Lower lobe of right lung (tissue), 2 donors: Measurements from ENCODE around the gene PTGFRN. TPM values are rescaled to one million over a fixed set of nuclear protein-coding genes. Genes with fewer than 3 reads are reported as not detected.

Source experiments
- ATAC-seq, 2 donors: fragments of 200-7000 bp; cut with Tn5 transposase; one replicate each; pipeline ENCODE4 v1.9.1; 2020 to 2022; ENCODE audit warnings: mild to moderate bottlenecking in 2 of 2, moderate library complexity in 2 of 2
- DNase-seq: peaks from one replicate; pipeline ENCODE4 v3.0.0-alpha.2; 2020
- H3K27ac ChIP-seq: fragments of 200-600 bp; one replicate; pipeline ENCODE4 v1.8.0; 2022
- H3K27me3 ChIP-seq: fragments of 200-600 bp; one replicate; pipeline ENCODE4 v1.8.0; 2022; ENCODE audit warnings: low read depth
- H3K36me3 ChIP-seq: fragments of 200-600 bp; one replicate; pipeline ENCODE4 v1.8.0; 2022; ENCODE audit warnings: mild to moderate bottlenecking
- H3K4me1 ChIP-seq: fragments of 200-600 bp; one replicate; pipeline ENCODE4 v1.8.0; 2022
- H3K4me3 ChIP-seq: fragments of 200-600 bp; one replicate; pipeline ENCODE4 v1.8.0; 2022; ENCODE audit warnings: mild to moderate bottlenecking
- H3K9me3 ChIP-seq: fragments of 200-600 bp; one replicate; pipeline ENCODE4 v1.8.0; 2022
- CTCF ChIP-seq: fragments of 200-600 bp; IDR thresholded peaks from one replicate; pipeline ENCODE4 v1.8.0; 2022; ENCODE audit warnings: antibody characterized with exemption, mild to moderate bottlenecking
- intact Hi-C: fragments of 100-400 bp; cut with DNase I; formaldehyde crosslinking; loops from one replicate; pipeline ENCODE4 v1.11.0; 2022
- total RNA-seq: library from RNA; stranded (reverse); fragmentation: NEBNext Ultra II Directional; extraction: Animal tissue kit (Norgen Biotek cat#: 25700); gene quantifications from one replicate; pipeline ENCODE4 v1.2.1, GENCODE V29; 2021
- donor health status: DM: no; HTN: yes; CAD: no; lungs with severe emphysema.

The PTGFRN gene
- total RNA-seq, 1 donor from 2014 or later: 31.1 TPM

- no peaks in the 10 kb centered on the region for H3K27me3 ChIP-seq
- H3K4me1 ChIP-seq: peaks cover 22% of the 10 kb centered on the region
- DNase-seq: no peak
- H3K9me3 ChIP-seq: no peaks in the 10 kb centered on the region
- intact Hi-C loops: no loop called here
- TF ChIP-seq CTCF: no peak
- peak in 1 of 2 donors; percentile 16 for ATAC-seq
- no peaks in the 10 kb centered on the region for H3K36me3 ChIP-seq
- peak overlapping the region; percentile 16 for H3K27ac ChIP-seq
- no peak overlapping the region for H3K4me3 ChIP-seq
Measured at GRCh38 chr1:116991171-116991845, 81.6 kb downstream of the PTGFRN start.

GRCh38 chr1:116991918-116992317 lies 82.2 kb downstream of the PTGFRN start:
- TF ChIP-seq CTCF: no peak
- no peaks in the 10 kb centered on the region for H3K27me3 ChIP-seq
- no peak overlapping the region for H3K4me3 ChIP-seq
- no peak for ATAC-seq
- no peaks in the 10 kb centered on the region for H3K9me3 ChIP-seq
- no peak for DNase-seq
- no peaks in the 10 kb centered on the region for H3K36me3 ChIP-seq
- H3K27ac ChIP-seq: peak overlapping the region; percentile 16
- intact Hi-C loops: no loop called here
- H3K4me1 ChIP-seq: peaks cover 22% of the 10 kb centered on the region

- DNase-seq (no peak), ATAC-seq (peak; percentile 23 to 34)
- Histone ChIP-seq H3K9me3 (no peaks in the 10 kb centered on the region), H3K27me3 (no peaks in the 10 kb centered on the region), H3K36me3 (no peaks in the 10 kb centered on the region), H3K4me3 (no peak overlapping the region), H3K27ac (no peak overlapping the region), H3K4me1 (peaks cover 22% of the 10 kb centered on the region)
- TF ChIP-seq CTCF: no peak
- intact Hi-C loops: no loop called here
Measured at GRCh38 chr1:116993286-116993685, 83.6 kb downstream of the PTGFRN start.

- no peak for DNase-seq
- no peaks in the 10 kb centered on the region for H3K27me3 ChIP-seq
- H3K4me1 ChIP-seq: peaks cover 13% of the 10 kb centered on the region
- no peaks in the 10 kb centered on the region for H3K9me3 ChIP-seq
- intact Hi-C loops: no loop called here
- no peak for TF ChIP-seq CTCF
- ATAC-seq: no peak
- no peak overlapping the region for H3K27ac ChIP-seq
- no peak overlapping the region for H3K4me3 ChIP-seq
- no peaks in the 10 kb centered on the region for H3K36me3 ChIP-seq
Measured at GRCh38 chr1:116994411-116994810, 84.7 kb downstream of the PTGFRN start.

GRCh38 chr1:116997066-116997465 lies 87.3 kb downstream of the PTGFRN start:
- DNase-seq (no peak), ATAC-seq (no peak)
- no peak for TF ChIP-seq CTCF
- Histone ChIP-seq H3K27ac (no peak overlapping the region), H3K4me3 (no peak overlapping the region), H3K4me1 (no peaks in the 10 kb centered on the region), H3K36me3 (no peaks in the 10 kb centered on the region), H3K27me3 (no peaks in the 10 kb centered on the region), H3K9me3 (no peaks in the 10 kb centered on the region)
- intact Hi-C loops: no loop called here
